HepG2 (cell line): ENCODE measurements around the gene ESR2. TPM values are rescaled to one million over a fixed set of nuclear protein-coding genes. Genes with fewer than 3 reads are reported as not detected.
"Not testable (repeated sequence)": the region's sequence is repeated elsewhere in the genome, so short reads cannot be mapped to it uniquely, and the experiment has no call there.

Experiments
- ATAC-seq: fragments of 200-7000 bp; cut with Tn5 transposase; 3 replicates; pipeline ENCODE4 v1.9.1; 2020; ENCODE audit warnings: mild to moderate bottlenecking, moderate library complexity
- BruUV-seq: library from RNA; stranded (reverse); fragments of 400-500 nt; replicated peaks from 2 replicates; lab custom pipeline; 2021; lab: Mats Ljungman, UMichigan
- CTCF ChIA-PET: fragments of 300-600 bp; formaldehyde crosslinking; extraction: SDS; loops from one replicate; lab custom pipeline; 2021; ENCODE audit warnings: low total read pairs, inconsistent platforms, low intra/inter-chr PET ratio; lab: Yijun Ruan, JAX
- POLR2A ChIA-PET: fragments of 350-600 bp; sonication (Branson Sonifier 250); formaldehyde crosslinking; loops from one replicate; lab custom pipeline; 2020; ENCODE audit warnings: antibody characterized with exemption, inconsistent platforms; lab: Yijun Ruan, JAX
- DNase-seq: peaks from one replicate; pipeline ENCODE4 v3.0.0-alpha.2; 2015; ENCODE audit warnings: low spot score
- FAIRE-seq: peaks from 3 replicates; lab custom pipeline; 2011; peaks lifted over from hg19 to GRCh38; lab: Jason Lieb, UNC
- H2AFZ ChIP-seq: one replicate; pipeline ENCODE4 v1.6.1; 2011; ENCODE audit warnings: low read length, inconsistent platforms
- H3K27ac ChIP-seq: fragments of 300-600 bp; 3 replicates; pipeline ENCODE4 v1.8.0; 2011; ENCODE audit warnings: mixed run types, mild to moderate bottlenecking, mixed read lengths, low read length, inconsistent platforms; ENCODE audit not compliant: insufficient read depth; ENCODE audit errors: extremely low read length
- H3K27me3 ChIP-seq, 2 experiments: fragments of 200-600 bp in 1 of 2; 2 replicates in 1 of 2; 3 replicates in 1 of 2; pipeline versions ENCODE4 v1.6.0 to v1.8.0; 2011; ENCODE audit warnings: low read length in 2 of 2, mild to moderate bottlenecking in 2 of 2, moderate library complexity in 2 of 2, inconsistent platforms in 1 of 2; ENCODE audit not compliant: insufficient read depth in 2 of 2, control insufficient read depth in 1 of 2
- H3K36me3 ChIP-seq, 2 experiments: fragments of 200-600 bp in 1 of 2; replicated peaks in 1 of 2; 2 replicates in 1 of 2; 3 replicates in 1 of 2; pipeline versions ENCODE4 v1.5.1 to v1.8.0; 2011; ENCODE audit warnings: low read length in 2 of 2, inconsistent platforms in 1 of 2; ENCODE audit not compliant: insufficient read depth in 2 of 2, control insufficient read depth in 1 of 2
- H3K4me1 ChIP-seq: 2 replicates; pipeline ENCODE4 v1.5.1; 2012; ENCODE audit warnings: low read length, inconsistent platforms; ENCODE audit not compliant: insufficient read depth
- H3K4me2 ChIP-seq: 2 replicates; pipeline ENCODE4 v1.6.0; 2011; ENCODE audit warnings: low read depth, low read length, inconsistent platforms
- H3K4me3 ChIP-seq, 3 experiments: fragments of 200-600 bp in 1 of 3; sonication (generic), shearing (Covaris generic) in 1 of 3; replicated peaks in 1 of 3; 2 replicates each; pipeline ENCODE4 v1.5.1; 2011 to 2016; ENCODE audit warnings: low read length in 3 of 3, inconsistent platforms in 2 of 3, low read depth in 2 of 3, mild to moderate bottlenecking in 2 of 3, control low read depth in 1 of 3, mixed read lengths in 1 of 3; ENCODE audit not compliant: insufficient read depth in 1 of 3
- H3K79me2 ChIP-seq: one replicate; pipeline ENCODE4 v1.6.1; 2011; ENCODE audit warnings: low read length, inconsistent platforms; ENCODE audit not compliant: insufficient read depth
- H3K9ac ChIP-seq: 2 replicates; pipeline ENCODE4 v1.6.0; 2011; ENCODE audit warnings: mild to moderate bottlenecking, low read depth, low read length, inconsistent platforms; ENCODE audit not compliant: insufficient read depth
- H3K9me3 ChIP-seq: 2 replicates; pipeline ENCODE4 v1.5.1; 2012; ENCODE audit warnings: mild to moderate bottlenecking, low read length
- H4K20me1 ChIP-seq: 2 replicates; pipeline ENCODE4 v1.6.0; 2011; ENCODE audit warnings: inconsistent platforms, mild to moderate bottlenecking, low read length, moderate library complexity; ENCODE audit not compliant: insufficient read depth
- MBNL3 ChIP-seq: fragments of 250-450 bp; sonication (Bioruptor Pico); conservative IDR thresholded peaks from 2 replicates; pipeline ENCODE4 v1.8.0; 2022; ENCODE audit warnings: mild to moderate bottlenecking, inconsistent platforms
- STAT5B ChIP-seq: sonication (generic); formaldehyde crosslinking; IDR thresholded peaks from 2 replicates; pipeline ENCODE4 v1.4.0; 2020; ENCODE audit warnings: missing genetic modification reagents
- ZNF20 ChIP-seq: sonication (generic); formaldehyde crosslinking; IDR thresholded peaks from 2 replicates; pipeline ENCODE4 v1.4.0; 2020; ENCODE audit warnings: mild to moderate bottlenecking, moderate library complexity, missing genetic modification reagents
- ZSCAN29 ChIP-seq: sonication (generic); formaldehyde crosslinking; conservative IDR thresholded peaks from 2 replicates; pipeline ENCODE4 v1.4.0; 2020; ENCODE audit warnings: mild to moderate bottlenecking, missing genetic modification reagents
- WGBS: methylation state at CpG from one replicate; pipeline ENCODE4 v1.1.6; 2017; ENCODE audit warnings: low lambda C conversion rate; 5-methylcytosine and 5-hydroxymethylcytosine counted together
- in situ Hi-C: cut with HindIII; loops from 2 replicates; pipeline ENCODE4 v1.10.0; 2017; ENCODE audit warnings: low pct_unique_long_range_greater_than_20kb; ENCODE audit not compliant: extremely low pct_ligation_motif_present
- intact Hi-C: fragments of 100-400 bp; cut with micrococcal nuclease; formaldehyde crosslinking; loops from one replicate; pipeline ENCODE4 v1.10.0; 2022; ENCODE audit not compliant: unreplicated experiment
- microRNA counts: library from miRNA; unstranded; fragments of <30 nt; microRNA quantifications from one replicate; lab custom pipeline; 2015
- microRNA-seq: library from miRNA; unstranded; fragments of <30 nt; microRNA quantifications from one replicate; pipeline ENCODE4, GENCODE V29; 2020
- polyA plus RNA-seq, 8 experiments: library from polyadenylated mRNA; depleted of rRNA in 3 of 8; stranded (reverse) in 7 of 8; unstranded in 1 of 8; fragments of >200 nt; fragmentation: Illumina TruSeq in 4 of 8; extraction: Trizol in 4 of 8; gene quantifications; 2 replicates each; pipeline versions ENCODE4 v1.2.1 to v1.2.3, GENCODE V29; 2011 to 2016; ENCODE audit warnings: low read depth in 4 of 8, missing spikeins in 1 of 8, mixed read lengths in 1 of 8; ENCODE audit not compliant: insufficient read depth in 1 of 8
- small RNA-seq, 3 experiments: library from RNA; depleted of rRNA; stranded (forward); fragments of <200 nt; gene quantifications; one replicate each; pipeline ENCODE3, GENCODE V24; 2012; ENCODE audit warnings: low read depth in 2 of 3, low replicate concordance in 1 of 3; ENCODE audit not compliant: insufficient read length in 3 of 3, insufficient read depth in 2 of 3
- total RNA-seq, 5 experiments: library from RNA; depleted of rRNA; stranded (reverse); fragments of >200 nt; fragmentation: Illumina TruSeq; extraction: Trizol; gene quantifications; 2 replicates each; pipeline ENCODE4 v1.2.3, GENCODE V29; 2016; ENCODE audit warnings: low read depth in 1 of 5

The ESR2 gene
- total and polyA plus RNA-seq, 2 of the 13 experiments (the other 11 are each of a cell fraction or from before 2014, with no cell fraction given) = 0.01 to 0.04 TPM

GRCh38 chr14:64037869-64038745, 256.1 kb downstream of the ESR2 start:
- intact Hi-C loops, DNase-seq, H3K27ac ChIP-seq, H3K4me3 ChIP-seq, H4K20me1 ChIP-seq, H2AFZ ChIP-seq, H3K36me3 ChIP-seq, FAIRE-seq, H3K4me1 ChIP-seq, H3K9ac ChIP-seq, H3K9me3 ChIP-seq, ATAC-seq, POLR2A ChIA-PET, CTCF ChIA-PET, H3K79me2 ChIP-seq, H3K27me3 ChIP-seq, BruUV-seq, H3K4me2 ChIP-seq, in situ Hi-C loops: not testable (repeated sequence)
- 97% methylated on average over 28 of the region's 66 CpGs for WGBS

DNA sequence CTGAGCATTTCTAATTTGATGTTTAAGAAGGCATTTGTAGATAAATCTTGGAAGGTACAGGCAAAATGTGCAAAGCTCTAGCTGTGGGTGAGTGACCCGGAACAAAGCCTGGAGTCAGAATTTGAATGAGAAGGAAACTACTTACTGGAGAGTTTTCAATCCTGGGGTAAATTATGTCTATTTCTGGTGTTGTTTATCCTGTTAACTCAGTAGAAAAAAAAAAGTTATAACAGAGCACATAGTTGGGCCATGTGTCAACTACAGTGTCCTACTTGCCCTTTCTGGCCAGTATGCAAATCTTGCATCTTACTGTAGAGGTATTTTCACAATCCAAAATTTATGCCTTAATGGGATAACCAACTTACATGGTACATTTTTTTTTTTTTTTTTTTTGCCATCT, 259.0 kb downstream of the ESR2 start:
- no peak overlapping the region for H3K4me3 ChIP-seq

More for the DNA sequence above, 259.0 kb downstream of the ESR2 start:
- no peak for TF ChIP-seq MBNL3
- TF ChIP-seq ZSCAN29 (CRISPR knock-in tag) = no peak
- TF ChIP-seq STAT5B (CRISPR knock-in tag) = no peak
- no peak for TF ChIP-seq ZNF20 (CRISPR knock-in tag)
- FAIRE-seq = no peak
- Histone ChIP-seq H3K27me3 (no peaks in the 10 kb centered on the region), H3K79me2 (no peaks in the 10 kb centered on the region), H2AFZ (no peak overlapping the region), H4K20me1 (no peaks in the 10 kb centered on the region), H3K9ac (no peak overlapping the region), H3K9me3 (no peaks in the 10 kb centered on the region), H3K36me3 (no peaks in the 10 kb centered on the region), H3K4me2 (no peak overlapping the region), H3K27ac (no peak overlapping the region), H3K4me1 (no peaks in the 10 kb centered on the region)
- in situ Hi-C loops = no loop called here
- intact Hi-C loops = no loop called here
- ChIA-PET POLR2A (no interaction called here), CTCF (no interaction called here)
- no peak for DNase-seq
- 98% methylated on average over 1 of the region's 1 CpG for WGBS
- no TSS peak for BruUV-seq
- no peak for ATAC-seq

MicroRNA genes within 50 kb of the gene (microRNA counts, 767-probe panel; counts per million panel counts)
- not detected for microRNA hsa-miR-548h-5p (lab: Ali Mortazavi, UCI)

Small RNA genes lying within 50 kb of the gene (microRNA-seq; reads per million reads assigned to microRNA genes)
- gene MIR548H1 = not detected

Small RNA genes lying within 50 kb of the gene (small RNA-seq; reads per million reads assigned to genes)
- 0 reads per million in 3 experiments for gene MIR548H1

Other genes with a start within 250 kb of the ESR2 start
- gene MTHFD1, start 94.0 kb upstream of the ESR2 start, total RNA-seq (2016; rRNA removed; fragmentation: Illumina TruSeq; extraction: Trizol) = 106 and 186 TPM in 2 replicates
- gene MTHFD1, start 94.0 kb upstream of the ESR2 start, polyA plus RNA-seq (2011; rRNA removed) = 31.0 and 33.6 TPM in 2 replicates
- 1.5 and 2.1 TPM in 2 replicates for gene AKAP5, start 171.1 kb upstream of the ESR2 start, total RNA-seq (2016; rRNA removed; fragmentation: Illumina TruSeq; extraction: Trizol)
- 0.13 and 0.18 TPM in 2 replicates for gene AKAP5, start 171.1 kb upstream of the ESR2 start, polyA plus RNA-seq (2011; rRNA removed)
- 3.0 and 3.5 TPM in 2 replicates for gene ZBTB25, start 209.5 kb upstream of the ESR2 start, total RNA-seq (2016; rRNA removed; fragmentation: Illumina TruSeq; extraction: Trizol)
- gene ZBTB25, start 209.5 kb upstream of the ESR2 start, polyA plus RNA-seq (2011; rRNA removed) = 7.6 TPM in 2 replicates
- gene ZBTB1, start 210.4 kb upstream of the ESR2 start, total RNA-seq (2016; rRNA removed; fragmentation: Illumina TruSeq; extraction: Trizol) = 22.6 and 27.7 TPM in 2 replicates
- gene ZBTB1, start 210.4 kb upstream of the ESR2 start, polyA plus RNA-seq (2011; rRNA removed) = 17.4 and 18.8 TPM in 2 replicates
- gene HSPA2, start 246.4 kb upstream of the ESR2 start, total RNA-seq (2016; rRNA removed; fragmentation: Illumina TruSeq; extraction: Trizol) = 0.27 and 0.28 TPM in 2 replicates
- 0.15 and 0.16 TPM in 2 replicates for gene HSPA2, start 246.4 kb upstream of the ESR2 start, polyA plus RNA-seq (2011; rRNA removed)